AG04449 (cell line): Measurements from ENCODE around the gene JAZF1.
A peak's percentile ranks its signal among the peaks of the same experiment; 100 is the strongest.

ENCODE experiments used
- CTCF ChIA-PET: fragments of 350-600 bp; formaldehyde crosslinking; extraction: SDS; loops from one replicate; lab custom pipeline; 2021; ENCODE audit warnings: antibody characterized with exemption; lab: Yijun Ruan, JAX
- POLR2A ChIA-PET: fragments of 400-600, 350-600 bp; formaldehyde crosslinking; extraction: SDS; loops from one replicate; lab custom pipeline; 2020; ENCODE audit warnings: antibody characterized with exemption, inconsistent platforms; lab: Yijun Ruan, JAX
- DNase-seq: peaks from one replicate; pipeline ENCODE4 v3.0.0-alpha.2; 2010; ENCODE audit warnings: low read depth, low spot score
- H3K4me3 ChIP-seq: 2 replicates; pipeline ENCODE4 v1.5.1; 2011; ENCODE audit warnings: low read depth, mild to moderate bottlenecking, control low read depth, low read length
- CTCF ChIP-seq: IDR thresholded peaks from one replicate; pipeline ENCODE4 v1.5.1; 2011; ENCODE audit warnings: mild to moderate bottlenecking, moderate library complexity, low read length, control low read depth, inconsistent platforms; ENCODE audit not compliant: insufficient read depth; ENCODE audit errors: missing control alignments

The JAZF1 gene

GRCh38 chr7:27910326-27910725, 270.3 kb downstream of the JAZF1 start:
- POLR2A ChIA-PET = no interaction called here
- no peak for TF ChIP-seq CTCF

DNA sequence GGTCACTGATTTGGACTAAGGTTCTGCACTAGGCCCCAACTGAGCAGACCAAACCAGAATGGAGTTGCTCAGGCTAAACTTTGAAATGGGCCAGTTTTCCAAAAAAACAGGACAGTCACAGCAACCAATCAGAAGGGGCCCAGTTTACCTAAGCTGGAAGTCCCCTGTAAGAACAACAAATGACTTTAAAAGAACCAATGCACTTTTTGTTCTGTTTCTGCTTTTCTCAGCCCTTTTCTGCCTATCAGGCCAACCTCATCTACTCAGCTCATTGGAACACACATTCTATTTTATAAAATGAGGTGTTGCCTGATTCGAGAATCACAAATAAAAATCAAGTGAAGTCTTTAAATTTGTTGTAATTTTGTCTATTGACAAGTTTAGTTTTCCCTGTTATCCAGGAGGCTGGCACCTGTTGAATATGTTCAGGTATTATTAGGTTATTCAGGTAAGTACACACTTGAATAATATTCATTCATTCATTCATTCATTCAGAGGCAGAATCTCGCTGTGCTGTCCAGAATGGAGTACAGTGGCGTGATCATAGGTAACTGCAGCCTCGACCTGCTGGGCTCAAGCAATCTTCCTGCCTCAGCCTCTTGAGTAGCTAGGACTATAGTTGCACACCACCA, 271.9 kb downstream of the JAZF1 start:
- POLR2A ChIA-PET = no interaction called here
- H3K4me3 ChIP-seq = no peak overlapping the region
- TF ChIP-seq CTCF = no peak
- DNase-seq = no peak
- CTCF ChIA-PET = interaction anchor here (0.7 to 1.7 kb wide), 3 partner anchors 9 to 189 kb away, joined by 3 to 6 read pairs (median 4); no protein-coding TSS in a partner anchor

More at GRCh38 chr7:27910326-27910725, 270.3 kb downstream of the JAZF1 start:
- CTCF ChIA-PET = interaction anchor here (1.0 to 2.7 kb wide), 3 partner anchors 10 to 714 kb away, joined by 3 to 12 read pairs (median 4); no protein-coding TSS in a partner anchor
- no peak overlapping the region for H3K4me3 ChIP-seq
- DNase-seq = no peak

DNA sequence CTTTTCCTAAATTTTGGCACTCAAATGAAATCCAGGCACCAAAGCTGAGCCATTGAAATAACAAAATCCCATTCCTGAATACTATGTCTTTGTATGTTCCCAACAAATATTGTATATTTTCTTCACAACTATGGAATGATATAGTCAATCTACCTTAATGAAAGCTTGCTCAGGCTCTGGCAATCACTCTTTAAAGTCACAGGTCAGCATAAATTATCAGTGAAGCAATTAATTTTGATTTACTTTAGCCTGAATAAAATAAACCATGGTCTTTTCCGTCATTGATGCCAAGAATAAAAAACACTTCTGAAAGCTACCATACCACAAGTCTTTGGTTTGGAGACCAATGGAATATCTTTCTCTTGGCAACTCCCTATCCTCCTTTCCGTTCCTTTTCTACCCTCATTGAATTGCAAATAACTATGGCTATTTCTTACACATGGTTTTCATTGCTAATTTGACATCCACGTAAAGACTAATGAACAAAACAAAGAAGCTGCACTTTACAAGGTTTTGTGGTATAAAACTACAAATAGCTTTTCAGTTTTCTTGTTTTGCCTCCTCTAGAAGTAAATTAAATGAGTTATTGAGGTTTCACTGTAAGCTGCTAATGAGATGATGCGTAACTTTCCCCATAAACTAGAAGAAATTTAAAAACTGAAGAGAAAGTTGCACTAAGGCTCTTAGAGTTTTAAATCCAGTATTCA, 274.1 kb downstream of the JAZF1 start:
- CTCF ChIA-PET = interaction anchor here (1.0 to 1.3 kb wide), 4 partner anchors 113 to 711 kb away, joined by 3 to 5 read pairs (median 3); no protein-coding TSS in a partner anchor
- TF ChIP-seq CTCF = no peak
- no peak for DNase-seq
- POLR2A ChIA-PET = no interaction called here
- no peak overlapping the region for H3K4me3 ChIP-seq

- TF ChIP-seq CTCF = no peak
These were observed 274.6 kb downstream of the JAZF1 start for GRCh38 chr7:27905951-27906350.

GRCh38 chr7:27901028-27901760, 279.4 kb downstream of the JAZF1 start:
- TF ChIP-seq CTCF = no peak
- CTCF ChIA-PET = no interaction called here
- DNase-seq = no peak
- H3K4me3 ChIP-seq = peak overlapping the region; percentile 27
- POLR2A ChIA-PET = no interaction called here

More at GRCh38 chr7:27905951-27906350, 274.6 kb downstream of the JAZF1 start:
- no peak for DNase-seq
- no peak overlapping the region for H3K4me3 ChIP-seq
- CTCF ChIA-PET = interaction anchor here (1.1 to 1.3 kb wide), 2 partner anchors 129 to 710 kb away, joined by 3 to 5 read pairs; no protein-coding TSS in a partner anchor
- POLR2A ChIA-PET = no interaction called here
